ENCODE measurements around the gene ZP2. TPM values are rescaled to one million over a fixed set of nuclear protein-coding genes. Genes with fewer than 3 reads are reported as not detected.

The ZP2 gene
- total RNA-seq, 2 experiments from 2014 or later: not detected

- Histone ChIP-seq H3K4me1 (ENCODE audit: insufficient read depth, low read length, poor library complexity, severe bottlenecking) (no peaks in the 10 kb centered on the region), H3K36me3 (ENCODE audit: insufficient read depth, low read length) (peaks cover 57% of the 10 kb centered on the region), H3K4me2 (ENCODE audit: low read length) (no peak overlapping the region), H3K9me2 (ENCODE audit: insufficient read depth, low read length) (no peaks in the 10 kb centered on the region), H3K9me3 (ENCODE audit: low read length) (no peaks in the 10 kb centered on the region), H3K27ac (ENCODE audit: low read depth, low read length, poor library complexity, severe bottlenecking) (no peak overlapping the region), H3K4me3 (ENCODE audit: low read depth, low read length, poor library complexity, severe bottlenecking) (no peak overlapping the region), H3K79me2 (ENCODE audit: insufficient read depth, low read depth, low read length) (no peaks in the 10 kb centered on the region), H4K20me1 (ENCODE audit: insufficient read depth, low read length) (no peaks in the 10 kb centered on the region), H2AFZ (ENCODE audit: low read length) (no peak overlapping the region)
- intact Hi-C loops (cut with micrococcal nuclease; ENCODE audit: unreplicated experiment): no loop called here
- BruUV-seq (replicated peaks): no TSS peak
- DNase-seq (ENCODE audit: low spot score): no peak
- CTCF ChIA-PET (ENCODE audit: unreplicated experiment): no interaction called here
- no peak for TF ChIP-seq EZH2phosphoT487 (IDR thresholded peaks at IDR 0.05; ENCODE audit: borderline replicate concordance, low read depth, low read length)
- TF ChIP-seq CTCF (conservative IDR thresholded peaks at IDR 0.05; ENCODE audit: low read length): no peak
- POLR2A ChIA-PET: interaction anchor here (1.0 kb wide), 1 partner anchor 9 kb away, joined by 3 read pairs; no protein-coding TSS in a partner anchor
Observed at GRCh38 chr16:21169249-21169981, 42.0 kb downstream of the ZP2 start.

- H3K4me3 ChIP-seq (ENCODE audit: low read depth, low read length, poor library complexity, severe bottlenecking): no peak overlapping the region
- H3K9me3 ChIP-seq (ENCODE audit: low read length): no peaks in the 10 kb centered on the region
- H3K27ac ChIP-seq (ENCODE audit: low read depth, low read length, poor library complexity, severe bottlenecking): no peak overlapping the region
- H3K79me2 ChIP-seq (ENCODE audit: insufficient read depth, low read depth, low read length): no peaks in the 10 kb centered on the region
- BruUV-seq (replicated peaks): no TSS peak
- H3K36me3 ChIP-seq (ENCODE audit: insufficient read depth, low read length): peaks cover 52% of the 10 kb centered on the region
- POLR2A ChIA-PET: interaction anchor here (0.7 to 1.0 kb wide), 2 partner anchors 10 to 1457 kb away, joined by 3 read pairs; no protein-coding TSS in a partner anchor
- TF ChIP-seq CTCF (conservative IDR thresholded peaks at IDR 0.05; ENCODE audit: low read length): no peak
- no peak for TF ChIP-seq EZH2phosphoT487 (IDR thresholded peaks at IDR 0.05; ENCODE audit: borderline replicate concordance, low read depth, low read length)
- no peaks in the 10 kb centered on the region for H3K4me1 ChIP-seq (ENCODE audit: insufficient read depth, low read length, poor library complexity, severe bottlenecking)
- no peak overlapping the region for H3K4me2 ChIP-seq (ENCODE audit: low read length)
- CTCF ChIA-PET (ENCODE audit: unreplicated experiment): no interaction called here
- no peaks in the 10 kb centered on the region for H3K9me2 ChIP-seq (ENCODE audit: insufficient read depth, low read length)
- intact Hi-C loops (cut with micrococcal nuclease; ENCODE audit: unreplicated experiment): no loop called here
- no peaks in the 10 kb centered on the region for H4K20me1 ChIP-seq (ENCODE audit: insufficient read depth, low read length)
- no peak overlapping the region for H2AFZ ChIP-seq (ENCODE audit: low read length)
- peak; percentile 7 for DNase-seq (ENCODE audit: low spot score)
Observed at GRCh38 chr16:21167929-21168602, 43.3 kb downstream of the ZP2 start.

- no peaks in the 10 kb centered on the region for H3K9me3 ChIP-seq (ENCODE audit: low read length)
Observed at GRCh38 chr16:21167360-21167759, 44.0 kb downstream of the ZP2 start.

More at GRCh38 chr16:21167360-21167759, 44.0 kb downstream of the ZP2 start:
- Histone ChIP-seq H3K36me3 (ENCODE audit: insufficient read depth, low read length) (peaks cover 52% of the 10 kb centered on the region), H3K9me2 (ENCODE audit: insufficient read depth, low read length) (no peaks in the 10 kb centered on the region), H3K4me3 (ENCODE audit: low read depth, low read length, poor library complexity, severe bottlenecking) (no peak overlapping the region), H2AFZ (ENCODE audit: low read length) (no peak overlapping the region), H3K4me2 (ENCODE audit: low read length) (no peak overlapping the region), H3K4me1 (ENCODE audit: insufficient read depth, low read length, poor library complexity, severe bottlenecking) (no peaks in the 10 kb centered on the region), H4K20me1 (ENCODE audit: insufficient read depth, low read length) (no peaks in the 10 kb centered on the region), H3K27ac (ENCODE audit: low read depth, low read length, poor library complexity, severe bottlenecking) (no peak overlapping the region), H3K79me2 (ENCODE audit: insufficient read depth, low read depth, low read length) (no peaks in the 10 kb centered on the region)
- ChIA-PET CTCF (ENCODE audit: unreplicated experiment) (no interaction called here), POLR2A (no interaction called here)
- BruUV-seq (replicated peaks): no TSS peak
- DNase-seq (ENCODE audit: low spot score): no peak
- TF ChIP-seq EZH2phosphoT487 (IDR thresholded peaks at IDR 0.05; ENCODE audit: borderline replicate concordance, low read depth, low read length) (no peak), CTCF (conservative IDR thresholded peaks at IDR 0.05; ENCODE audit: low read length) (no peak)
- intact Hi-C loops (cut with micrococcal nuclease; ENCODE audit: unreplicated experiment): no loop called here
